Nephron (organoid): ENCODE measurements around the gene APBB3.
A peak's percentile ranks its signal among the peaks of the same experiment; 100 is the strongest.

Experiments
- H3K27ac Mint-ChIP-seq, 3 experiments: 2 replicates each; pipeline ENCODE4 v1.8.0; 2020; ENCODE audit warnings: mixed read lengths in 3 of 3, mild to moderate bottlenecking in 2 of 3, moderate library complexity in 1 of 3
- H3K27me3 Mint-ChIP-seq: 2 replicates; pipeline ENCODE4 v1.8.0; 2021; ENCODE audit warnings: low read depth, mild to moderate bottlenecking, moderate library complexity, mixed read lengths
- H3K36me3 Mint-ChIP-seq: 2 replicates; pipeline ENCODE4 v1.8.0; 2020; ENCODE audit warnings: low read depth, mixed read lengths
- H3K4me1 Mint-ChIP-seq: 2 replicates; pipeline ENCODE4 v1.8.0; 2020; ENCODE audit warnings: mixed read lengths
- H3K4me3 Mint-ChIP-seq, 3 experiments: 2 replicates each; pipeline ENCODE4 v1.8.0; 2020; ENCODE audit warnings: mild to moderate bottlenecking in 3 of 3, mixed read lengths in 3 of 3, moderate library complexity in 2 of 3
- H3K9me3 Mint-ChIP-seq: 2 replicates; pipeline ENCODE4 v1.8.0; 2020; ENCODE audit warnings: mixed read lengths
- CTCF ChIP-seq, 3 experiments: fragments of 200-600 bp; sonication (generic); IDR thresholded peaks; one replicate each; pipeline ENCODE4 v1.5.0; 2021; ENCODE audit warnings: antibody characterized with exemption in 3 of 3; ENCODE audit not compliant: unreplicated experiment in 3 of 3

The APBB3 gene

GRCh38 chr5:140564196-140565023 lies at the start of gene APBB3, which contains the start of gene SLC35A4:
Gene APBB3 (minus strand): TSS chr5:140564598. CDS start chr5:140564245, 353 bp downstream.
Gene SLC35A4 (plus strand): TSS chr5:140564828. CDS start chr5:140567170, 2,342 bp downstream.
- peaks cover 46% of the 10 kb centered on the region for H3K4me1 Mint-ChIP-seq
- peak within 1 kb of the TSS; percentile 76 to 92 (median 88) for H3K27ac Mint-ChIP-seq
- H3K27me3 Mint-ChIP-seq = peaks cover 4% of the 10 kb centered on the region
- peak within 1 kb of the TSS; percentile 92 to 99 (median 96) for H3K4me3 Mint-ChIP-seq
- peaks cover 24% of the 10 kb centered on the region for H3K36me3 Mint-ChIP-seq
- H3K9me3 Mint-ChIP-seq = no peaks in the 10 kb centered on the region
- TF ChIP-seq CTCF (IDR thresholded peaks at IDR 0.05; ENCODE audit: unreplicated experiment in 3 of 3) = no peak

GRCh38 chr5:140611020-140611521 lies 46.7 kb upstream of the APBB3 start:
- Mint-ChIP-seq H3K9me3 (peaks cover 6% of the 10 kb centered on the region), H3K27me3 (peaks cover 16% of the 10 kb centered on the region), H3K4me3 (no peak overlapping the region), H3K36me3 (no peaks in the 10 kb centered on the region), H3K4me1 (no peaks in the 10 kb centered on the region), H3K27ac (no peak overlapping the region)
- TF ChIP-seq CTCF (IDR thresholded peaks at IDR 0.05; ENCODE audit: unreplicated experiment in 3 of 3) = no peak

- H3K27me3 Mint-ChIP-seq = peaks cover 16% of the 10 kb centered on the region
- H3K27ac Mint-ChIP-seq = no peak overlapping the region
- H3K9me3 Mint-ChIP-seq = peaks cover 6% of the 10 kb centered on the region
- no peak for TF ChIP-seq CTCF (IDR thresholded peaks at IDR 0.05; ENCODE audit: unreplicated experiment in 3 of 3)
- H3K4me1 Mint-ChIP-seq = no peaks in the 10 kb centered on the region
- no peak overlapping the region for H3K4me3 Mint-ChIP-seq
- no peaks in the 10 kb centered on the region for H3K36me3 Mint-ChIP-seq
Observed at GRCh38 chr5:140609126-140609525, 44.7 kb upstream of the APBB3 start.

- no peaks in the 10 kb centered on the region for H3K4me1 Mint-ChIP-seq
- H3K4me3 Mint-ChIP-seq = no peak overlapping the region
- H3K36me3 Mint-ChIP-seq = no peaks in the 10 kb centered on the region
- peaks cover 16% of the 10 kb centered on the region for H3K27me3 Mint-ChIP-seq
- no peak for TF ChIP-seq CTCF (IDR thresholded peaks at IDR 0.05; ENCODE audit: unreplicated experiment in 3 of 3)
- peaks cover 6% of the 10 kb centered on the region for H3K9me3 Mint-ChIP-seq
- H3K27ac Mint-ChIP-seq = no peak overlapping the region
Observed at GRCh38 chr5:140608722-140609121, 44.3 kb upstream of the APBB3 start.

- TF ChIP-seq CTCF (IDR thresholded peaks at IDR 0.05; ENCODE audit: unreplicated experiment in 3 of 3) = no peak
- H3K27ac Mint-ChIP-seq = no peak overlapping the region
- peaks cover 13% of the 10 kb centered on the region for H3K27me3 Mint-ChIP-seq
- H3K36me3 Mint-ChIP-seq = no peaks in the 10 kb centered on the region
- H3K4me3 Mint-ChIP-seq = no peak overlapping the region
- peaks cover 2% of the 10 kb centered on the region for H3K9me3 Mint-ChIP-seq
- no peaks in the 10 kb centered on the region for H3K4me1 Mint-ChIP-seq
Observed at GRCh38 chr5:140607031-140607430, 42.6 kb upstream of the APBB3 start.
